SK-N-SH (cell line): ENCODE measurements around the gene ZDHHC14. TPM values are rescaled to one million over a fixed set of nuclear protein-coding genes. Genes with fewer than 3 reads are reported as not detected.

Source experiments
- CTCF ChIA-PET: fragments of 300-600, 350-600 bp; formaldehyde crosslinking; extraction: SDS; loops from one replicate; lab custom pipeline; 2021; lab: Yijun Ruan, JAX
- POLR2A ChIA-PET: fragments of 350-600 bp; sonication (Branson Sonifier 250); formaldehyde crosslinking; extraction: SDS; loops from one replicate; lab custom pipeline; 2020; ENCODE audit warnings: antibody characterized with exemption, inconsistent platforms; lab: Yijun Ruan, JAX
- DNase-seq: peaks from one replicate; pipeline ENCODE4 v3.0.0; 2012
- H2AFZ ChIP-seq: fragments of 200-600 bp; sonication (generic); 2 replicates; pipeline ENCODE4 v1.8.1; 2016; ENCODE audit warnings: antibody characterized with exemption, mild to moderate bottlenecking, low read depth
- H3F3A ChIP-seq: fragments of 200-600 bp; sonication (generic); replicated peaks from 2 replicates; pipeline ENCODE3; 2016; ENCODE audit warnings: antibody characterized with exemption, mild to moderate bottlenecking; ENCODE audit not compliant: insufficient read depth
- H3K27ac ChIP-seq, 2 experiments: fragments of 200-500 bp in 1 of 2; fragments of 200-600 bp in 1 of 2; sonication (Bioruptor generic) in 1 of 2; sonication (generic), shearing (Covaris generic) in 1 of 2; 2 replicates each; pipeline versions ENCODE4 v1.5.1 to v1.6.1; 2014 to 2016; ENCODE audit warnings: low read depth in 2 of 2, inconsistent platforms in 1 of 2, low read length in 1 of 2, mild to moderate bottlenecking in 1 of 2, mixed read lengths in 1 of 2
- H3K27me3 ChIP-seq: fragments of 200-600 bp; sonication (generic), shearing (Covaris generic); 2 replicates; pipeline ENCODE4 v1.6.1; 2016; ENCODE audit warnings: mixed run types; ENCODE audit not compliant: insufficient read depth
- H3K36me3 ChIP-seq, 2 experiments: fragments of 200-500 bp in 1 of 2; fragments of 200-600 bp in 1 of 2; sonication (Bioruptor generic) in 1 of 2; sonication (generic) in 1 of 2; replicated peaks in 1 of 2; 2 replicates each; pipeline versions ENCODE3 to v1.5.1; 2014 to 2016; ENCODE audit warnings: low read length in 1 of 2, mild to moderate bottlenecking in 1 of 2; ENCODE audit not compliant: insufficient read depth in 2 of 2, control insufficient read depth in 1 of 2
- H3K4me1 ChIP-seq, 2 experiments: fragments of 200-500 bp in 1 of 2; fragments of 200-600 bp in 1 of 2; sonication (Bioruptor generic) in 1 of 2; sonication (generic), shearing (Covaris generic) in 1 of 2; 2 replicates each; pipeline versions ENCODE4 v1.5.1 to v1.6.1; 2014 to 2016; ENCODE audit warnings: low read depth in 1 of 2, low read length in 1 of 2, mixed run types in 1 of 2; ENCODE audit not compliant: insufficient read depth in 2 of 2, control insufficient read depth in 1 of 2
- H3K4me2 ChIP-seq: fragments of 200-600 bp; sonication (generic), shearing (Covaris generic); 2 replicates; pipeline ENCODE4 v1.6.1; 2017; ENCODE audit warnings: mixed run types
- H3K4me3 ChIP-seq, 2 experiments: fragments of 200-500 bp in 1 of 2; fragments of 200-600 bp in 1 of 2; sonication (Bioruptor generic) in 1 of 2; sonication (generic), shearing (Covaris generic) in 1 of 2; 2 replicates each; pipeline versions ENCODE4 v1.5.1 to v1.8.1; 2014 to 2016; ENCODE audit warnings: low read depth in 2 of 2, inconsistent platforms in 1 of 2, low read length in 1 of 2, mild to moderate bottlenecking in 1 of 2, mixed read lengths in 1 of 2, moderate library complexity in 1 of 2
- H3K79me2 ChIP-seq: fragments of 200-600 bp; sonication (generic); 2 replicates; pipeline ENCODE4 v1.8.1; 2017; ENCODE audit warnings: mild to moderate bottlenecking; ENCODE audit not compliant: insufficient read depth
- H3K9ac ChIP-seq: fragments of 200-600 bp; sonication (generic); 2 replicates; pipeline ENCODE4 v1.6.1; 2017; ENCODE audit warnings: mixed run types
- H3K9me2 ChIP-seq: fragments of 200-600 bp; sonication (generic); 2 replicates; pipeline ENCODE4 v1.6.1; 2017; ENCODE audit warnings: mixed run types
- H3K9me3 ChIP-seq: fragments of 200-600 bp; sonication (generic); 2 replicates; pipeline ENCODE4 v1.6.1; 2017; ENCODE audit warnings: mixed run types, mild to moderate bottlenecking, moderate library complexity
- H4K20me1 ChIP-seq: fragments of 200-600 bp; sonication (generic); 2 replicates; pipeline ENCODE4 v1.6.1; 2017; ENCODE audit warnings: mild to moderate bottlenecking, mixed run types; ENCODE audit not compliant: insufficient read depth
- ELF1 ChIP-seq: IDR thresholded peaks from 2 replicates; pipeline ENCODE4 v1.4.0; 2012
- EP300 ChIP-seq, 2 experiments: IDR thresholded peaks; 2 replicates each; pipeline versions ENCODE4 v1.4.0 to v1.6.1; 2012; ENCODE audit warnings: borderline replicate concordance in 1 of 2, low read depth in 1 of 2, low read length in 1 of 2
- FOXJ3 ChIP-seq: sonication (generic); formaldehyde crosslinking; IDR thresholded peaks from 2 replicates; pipeline ENCODE4 v1.5.1; 2020; ENCODE audit warnings: mild to moderate bottlenecking, missing genetic modification reagents
- MEF2A ChIP-seq: IDR thresholded peaks from 2 replicates; pipeline ENCODE4 v1.4.0; 2012; ENCODE audit warnings: low read depth, borderline replicate concordance
- NRF1 ChIP-seq: IDR thresholded peaks from 2 replicates; pipeline ENCODE4 v1.6.1; 2012; ENCODE audit warnings: low read depth, mild to moderate bottlenecking, low read length
- POLR2AphosphoS5 ChIP-seq: IDR thresholded peaks from 2 replicates; pipeline ENCODE4 v1.6.1; 2012; ENCODE audit warnings: low read depth, low read length
- RXRA ChIP-seq: IDR thresholded peaks from 2 replicates; pipeline ENCODE4 v1.4.0; 2012; ENCODE audit warnings: low read depth, mild to moderate bottlenecking, borderline replicate concordance
- SIN3A ChIP-seq: IDR thresholded peaks from 2 replicates; pipeline ENCODE4 v1.6.1; 2012; ENCODE audit warnings: low read depth, mild to moderate bottlenecking, low read length, moderate library complexity, borderline replicate concordance
- TCF12 ChIP-seq: IDR thresholded peaks from 2 replicates; pipeline ENCODE4 v1.4.0; 2012
- WGBS: methylation state at CpG from one replicate; pipeline ENCODE4 v1.1.6; 2017; ENCODE audit warnings: low lambda C conversion rate; 5-methylcytosine and 5-hydroxymethylcytosine counted together
- polyA plus RNA-seq, 3 experiments: library from polyadenylated mRNA; depleted of rRNA; stranded (reverse); fragments of >200 nt; gene quantifications; 2 replicates each; pipeline ENCODE4 v1.2.3, GENCODE V29; 2012
- TF ChIP-seq, protein P1 (sequence below): fragments of 150-350 bp; IDR thresholded peaks from 2 replicates; pipeline ENCODE4 v1.6.1; 2017; ENCODE audit warnings: antibody characterized with exemption, low read length, low read depth, borderline replicate concordance
- TF ChIP-seq, protein P2 (sequence below): IDR thresholded peaks from 2 replicates; pipeline ENCODE4; 2012

ZDHHC14 gene
- polyA plus RNA-seq, 1 of the 3 experiments (the other 2 are of a cell fraction), result 5.4 TPM

DNA sequence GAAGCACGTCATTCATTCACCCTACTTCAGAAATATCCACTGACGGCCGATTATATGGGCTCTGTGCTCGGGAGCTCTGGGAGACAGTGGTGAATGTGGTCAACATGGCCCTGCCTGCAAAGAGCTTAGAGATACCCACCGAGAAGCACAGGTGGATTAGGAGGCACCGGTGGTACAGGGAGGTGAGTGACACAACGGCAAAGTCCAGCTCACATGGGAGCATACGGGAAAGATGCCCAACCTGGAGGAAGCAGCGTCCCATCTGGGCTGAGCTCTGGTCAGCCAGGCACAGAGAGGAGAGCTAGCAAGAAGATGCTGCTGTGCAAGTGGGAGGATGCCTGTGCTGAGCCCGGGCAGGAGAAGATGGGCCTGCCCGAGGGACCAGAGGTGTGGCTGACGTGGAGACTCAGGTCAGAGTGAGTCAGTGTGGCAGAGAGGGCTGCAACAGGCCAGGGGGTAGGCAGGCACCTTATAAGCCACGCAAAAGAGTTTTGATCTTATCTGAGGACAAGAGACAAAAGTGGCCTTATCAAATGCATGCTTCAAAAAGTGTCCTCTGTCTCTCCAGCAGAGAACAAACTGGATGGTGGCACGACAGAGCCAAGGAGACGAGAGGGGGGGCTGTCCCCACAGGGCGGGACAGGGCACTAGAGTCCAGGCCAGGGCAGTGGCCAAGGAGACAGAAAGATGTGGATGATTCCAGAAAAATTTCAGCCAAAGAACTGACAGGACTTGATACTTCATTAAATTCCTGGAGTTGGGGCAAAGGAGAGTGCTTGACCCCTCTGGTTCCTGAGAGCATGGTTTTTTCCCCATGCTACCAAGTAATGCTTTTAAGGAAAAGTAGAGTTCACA, 227.5 kb downstream of the ZDHHC14 start:
- ChIA-PET POLR2A (no interaction called here), CTCF (no interaction called here)
- no peaks in the 10 kb centered on the region for H3K79me2 ChIP-seq
- peaks cover 5% of the 10 kb centered on the region for H3F3A ChIP-seq
- H3K4me3 ChIP-seq, result no peak overlapping the region
- no peak overlapping the region for H2AFZ ChIP-seq
- no peaks in the 10 kb centered on the region for H4K20me1 ChIP-seq
- H3K9me2 ChIP-seq, result no peaks in the 10 kb centered on the region
- H3K27ac ChIP-seq, result no peak overlapping the region
- no peaks in the 10 kb centered on the region for H3K27me3 ChIP-seq
- H3K4me2 ChIP-seq, result no peak overlapping the region
- no peak overlapping the region for H3K9ac ChIP-seq
- H3K4me1 ChIP-seq, result no peaks in the 10 kb centered on the region
- no peak for DNase-seq
- 85% methylated on average over 16 of the region's 16 CpGs for WGBS
- H3K9me3 ChIP-seq, result no peaks in the 10 kb centered on the region
- no peak for TF ChIP-seq NRF1
- TF ChIP-seq ELF1, result no peak
- TF ChIP-seq MEF2A, result no peak
- no peak for TF ChIP-seq FOXJ3 (CRISPR knock-in tag)
- no peaks in the 10 kb centered on the region for H3K36me3 ChIP-seq

DNA sequence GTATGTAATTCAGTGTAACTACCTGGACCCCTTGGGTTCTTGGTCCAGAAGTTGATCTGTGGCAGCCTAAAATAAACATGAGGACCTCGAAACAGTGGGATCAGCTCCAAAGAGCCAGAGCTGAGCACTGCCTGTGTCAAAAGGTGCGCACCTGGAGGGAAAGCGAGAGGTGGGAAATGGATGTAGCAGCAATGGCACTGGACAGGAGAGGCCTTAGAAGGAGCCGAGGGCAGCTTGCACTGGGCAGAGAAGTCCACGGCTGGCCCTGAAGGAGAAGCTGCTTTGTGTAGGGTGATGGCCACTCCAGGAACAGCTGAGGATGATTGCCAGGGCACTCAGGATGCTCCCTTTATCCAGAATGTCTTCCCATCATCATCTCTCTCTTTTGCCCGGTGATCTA, 228.1 kb downstream of the ZDHHC14 start:
- WGBS, result 90% methylated on average over 6 of the region's 6 CpGs
- Histone ChIP-seq H3K27me3 (no peaks in the 10 kb centered on the region), H2AFZ (no peak overlapping the region), H3F3A (peaks cover 9% of the 10 kb centered on the region), H3K4me1 (no peaks in the 10 kb centered on the region), H3K9ac (no peak overlapping the region), H3K4me3 (no peak overlapping the region), H3K27ac (no peak overlapping the region), H3K9me3 (no peaks in the 10 kb centered on the region), H3K36me3 (no peaks in the 10 kb centered on the region), H3K4me2 (no peak overlapping the region), H3K9me2 (no peaks in the 10 kb centered on the region), H3K79me2 (no peaks in the 10 kb centered on the region), H4K20me1 (no peaks in the 10 kb centered on the region)
- CTCF ChIA-PET, result no interaction called here
- POLR2A ChIA-PET, result no interaction called here
- no peak for DNase-seq
- no peak for TF ChIP-seq EP300 (IDR thresholded peaks at IDR 0.05; ENCODE audit: borderline replicate concordance in 1 of 2, low read depth in 1 of 2, low read length in 1 of 2)
- TF ChIP-seq RXRA, result no peak
- TF ChIP-seq, protein P1, sequence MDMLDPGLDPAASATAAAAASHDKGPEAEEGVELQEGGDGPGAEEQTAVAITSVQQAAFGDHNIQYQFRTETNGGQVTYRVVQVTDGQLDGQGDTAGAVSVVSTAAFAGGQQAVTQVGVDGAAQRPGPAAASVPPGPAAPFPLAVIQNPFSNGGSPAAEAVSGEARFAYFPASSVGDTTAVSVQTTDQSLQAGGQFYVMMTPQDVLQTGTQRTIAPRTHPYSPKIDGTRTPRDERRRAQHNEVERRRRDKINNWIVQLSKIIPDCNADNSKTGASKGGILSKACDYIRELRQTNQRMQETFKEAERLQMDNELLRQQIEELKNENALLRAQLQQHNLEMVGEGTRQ, result no peak
- TF ChIP-seq SIN3A, result no peak
- TF ChIP-seq, protein P2, sequence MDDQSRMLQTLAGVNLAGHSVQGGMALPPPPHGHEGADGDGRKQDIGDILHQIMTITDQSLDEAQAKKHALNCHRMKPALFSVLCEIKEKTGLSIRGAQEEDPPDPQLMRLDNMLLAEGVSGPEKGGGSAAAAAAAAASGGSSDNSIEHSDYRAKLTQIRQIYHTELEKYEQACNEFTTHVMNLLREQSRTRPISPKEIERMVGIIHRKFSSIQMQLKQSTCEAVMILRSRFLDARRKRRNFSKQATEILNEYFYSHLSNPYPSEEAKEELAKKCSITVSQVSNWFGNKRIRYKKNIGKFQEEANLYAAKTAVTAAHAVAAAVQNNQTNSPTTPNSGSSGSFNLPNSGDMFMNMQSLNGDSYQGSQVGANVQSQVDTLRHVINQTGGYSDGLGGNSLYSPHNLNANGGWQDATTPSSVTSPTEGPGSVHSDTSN, result no peak
- TF ChIP-seq TCF12, result no peak
- TF ChIP-seq POLR2AphosphoS5, result no peak
